Inflammatory macrophage (primary cell): Measurements from ENCODE around the gene ERGIC1.
"Not testable (repeated sequence)": the region's sequence is repeated elsewhere in the genome, so short reads cannot be mapped to it uniquely, and the experiment has no call there.

Experiments
- DNase-seq, 2 donors: peaks; one replicate each; pipeline ENCODE4 v3.0.0-alpha.2; 2020 to 2022

The ERGIC1 gene

GRCh38 chr5:172883066-172883465 lies 49.0 kb downstream of the ERGIC1 start:
- DNase-seq = no peak

- DNase-seq = peak; percentile 68 to 83
Observed at GRCh38 chr5:172885597-172886340, 51.7 kb downstream of the ERGIC1 start.

- DNase-seq = peak in 1 of 2 donors; percentile 23
Observed at GRCh38 chr5:172886476-172886875, 52.4 kb downstream of the ERGIC1 start.

DNA sequence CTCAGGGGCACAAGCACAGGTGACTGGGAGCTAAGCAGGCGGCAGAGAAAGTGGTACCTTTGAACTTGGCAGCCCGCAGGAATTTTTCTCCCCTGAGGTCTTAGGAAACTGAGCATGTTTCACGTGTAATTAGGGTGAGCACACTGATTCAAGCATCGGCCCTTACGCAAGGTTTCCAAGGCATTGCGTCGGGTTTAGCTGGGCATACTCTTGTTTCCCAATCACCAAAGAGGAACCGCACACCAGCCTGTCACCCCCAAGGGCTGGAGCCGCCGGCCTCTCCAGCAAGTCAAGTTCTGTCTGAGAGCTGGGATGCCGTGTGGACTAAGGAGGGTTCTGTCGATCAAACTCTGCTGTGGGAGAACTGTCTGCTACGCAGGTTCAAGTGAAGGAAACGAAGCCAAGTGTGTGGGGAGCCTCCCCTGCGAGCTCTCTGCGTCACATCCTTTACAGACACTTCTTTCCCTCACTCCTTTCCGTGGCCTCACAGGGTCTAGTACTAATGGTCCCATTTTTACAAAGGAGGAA lies 53.0 kb downstream of the ERGIC1 start:
- peak; percentile 99 for DNase-seq

DNA sequence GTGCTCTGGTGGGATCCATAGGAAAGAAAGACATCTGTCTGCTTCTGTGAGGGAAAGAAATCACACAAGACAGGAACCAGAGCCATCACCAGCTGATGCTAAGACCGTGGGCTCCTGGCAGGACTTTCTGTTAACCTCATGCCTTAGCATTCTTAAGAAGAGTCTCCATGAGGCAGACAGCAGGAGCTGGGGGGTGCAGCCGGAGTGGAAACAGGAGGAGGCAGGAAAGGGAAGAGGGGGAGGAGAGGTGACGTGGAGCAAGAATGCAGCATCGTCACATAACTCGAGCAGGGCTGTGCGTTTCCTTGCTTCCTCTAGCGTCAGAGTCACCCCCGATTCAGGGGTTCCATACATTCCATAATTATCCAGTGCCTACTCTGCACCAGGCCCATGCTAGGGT lies 53.6 kb downstream of the ERGIC1 start:
- DNase-seq = peak; percentile 61 to 82

- no peak for DNase-seq
Observed at GRCh38 chr5:172890659-172891058, 56.6 kb downstream of the ERGIC1 start.

DNA sequence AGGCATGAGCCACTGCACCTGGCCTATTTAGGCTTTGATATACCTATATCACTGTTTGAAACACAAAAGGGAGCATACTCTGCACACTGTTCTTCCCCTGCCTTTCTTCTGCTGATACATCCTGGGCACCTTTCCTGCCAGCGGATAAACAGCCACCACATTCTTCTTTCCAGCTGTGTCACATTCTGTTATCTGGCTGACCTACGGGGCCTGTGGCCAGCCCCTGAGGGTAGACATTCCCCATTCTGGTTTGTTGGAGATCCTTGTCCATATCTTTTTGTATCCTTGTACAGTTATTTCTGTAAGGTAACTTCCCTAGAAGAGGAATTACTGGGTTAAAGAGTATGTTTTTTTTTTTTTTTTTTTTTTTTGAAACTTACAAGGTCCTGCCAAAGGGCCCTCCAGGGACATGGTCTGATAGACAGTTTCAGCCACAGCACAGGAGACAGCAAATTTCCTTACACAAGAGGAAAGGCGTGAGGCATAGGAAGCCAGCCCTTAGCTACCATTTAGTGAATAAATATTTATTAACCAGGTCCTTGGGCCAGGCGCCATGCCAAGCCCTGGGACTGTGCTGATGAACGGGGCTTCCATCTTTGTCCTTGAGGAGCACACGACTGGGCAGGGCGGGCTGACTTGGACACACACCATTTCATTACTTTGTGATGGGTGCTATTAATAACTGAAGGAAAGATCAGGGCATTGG lies 57.8 kb downstream of the ERGIC1 start:
- DNase-seq = no peak

- DNase-seq = no peak
Observed at GRCh38 chr5:172892713-172893112, 58.7 kb downstream of the ERGIC1 start.

DNA sequence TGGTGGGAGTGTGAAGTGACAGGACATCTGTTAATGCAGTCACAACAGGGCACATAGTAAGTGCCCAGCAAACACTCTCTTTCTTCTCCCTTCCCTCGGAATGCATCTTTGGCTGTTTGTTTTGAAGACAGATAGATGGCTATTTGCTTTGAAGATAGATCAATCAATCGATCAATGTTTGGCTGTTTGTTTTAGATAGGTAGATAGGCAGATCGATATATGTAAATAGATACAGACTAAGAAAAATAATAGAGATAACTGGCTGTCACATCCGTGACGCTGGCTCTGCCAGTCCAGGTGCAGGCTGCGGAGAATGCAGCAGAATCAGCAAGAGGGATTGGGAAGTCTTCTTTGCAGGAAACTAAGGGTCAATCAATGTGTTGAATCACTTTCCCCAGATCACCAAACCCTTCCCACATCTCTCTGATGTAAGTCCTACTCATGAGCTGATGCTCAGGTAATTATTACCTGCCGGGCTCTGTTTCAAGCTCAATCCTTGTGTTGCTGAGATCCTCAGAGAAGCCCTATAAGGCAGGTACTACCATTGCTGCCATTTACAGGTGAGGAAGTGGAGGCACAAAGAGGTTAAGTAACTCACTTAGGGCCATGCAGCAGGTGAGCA lies 60.8 kb downstream of the ERGIC1 start:
- no peak for DNase-seq

GRCh38 chr5:172895549-172895948 lies 61.5 kb downstream of the ERGIC1 start:
- peak in 1 of 2 donors; percentile 40 for DNase-seq

GRCh38 chr5:172896465-172896864 lies 62.4 kb downstream of the ERGIC1 start:
- DNase-seq = no peak

- DNase-seq = not testable (repeated sequence)
Observed at GRCh38 chr5:172897067-172897466, 63.0 kb downstream of the ERGIC1 start.

GRCh38 chr5:172897481-172898217 lies 63.6 kb downstream of the ERGIC1 start:
- no peak for DNase-seq

DNA sequence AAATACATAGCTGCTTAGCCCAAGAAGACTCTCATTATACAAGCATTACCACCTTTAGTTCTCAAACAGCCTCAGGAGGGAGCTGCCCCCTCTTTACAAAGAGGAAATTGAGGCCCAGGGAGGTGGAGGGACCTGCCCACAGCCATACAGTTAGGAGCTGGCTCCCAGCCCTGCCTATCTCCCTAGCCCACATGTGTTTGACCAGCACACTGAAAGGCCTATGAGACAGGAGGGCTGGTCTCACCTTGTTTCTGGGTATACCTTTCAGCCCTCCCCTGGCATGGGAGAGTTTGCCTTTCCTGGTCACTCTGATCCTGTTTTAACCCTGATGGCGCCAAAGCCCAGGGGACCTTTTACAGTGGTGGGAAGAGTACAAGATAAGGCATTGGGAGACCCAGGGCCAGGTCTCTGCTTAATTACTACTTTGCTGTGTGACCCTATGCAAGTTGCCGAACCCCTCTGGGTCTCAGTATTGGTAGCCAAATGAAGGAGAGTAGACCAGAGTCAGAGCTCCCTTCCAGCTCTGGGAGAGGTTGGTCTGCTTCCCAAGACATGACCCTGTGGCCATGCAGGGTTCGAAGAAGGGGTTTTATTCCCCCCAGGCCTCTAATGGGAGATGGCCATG lies 64.3 kb downstream of the ERGIC1 start:
- DNase-seq = no peak

DNA sequence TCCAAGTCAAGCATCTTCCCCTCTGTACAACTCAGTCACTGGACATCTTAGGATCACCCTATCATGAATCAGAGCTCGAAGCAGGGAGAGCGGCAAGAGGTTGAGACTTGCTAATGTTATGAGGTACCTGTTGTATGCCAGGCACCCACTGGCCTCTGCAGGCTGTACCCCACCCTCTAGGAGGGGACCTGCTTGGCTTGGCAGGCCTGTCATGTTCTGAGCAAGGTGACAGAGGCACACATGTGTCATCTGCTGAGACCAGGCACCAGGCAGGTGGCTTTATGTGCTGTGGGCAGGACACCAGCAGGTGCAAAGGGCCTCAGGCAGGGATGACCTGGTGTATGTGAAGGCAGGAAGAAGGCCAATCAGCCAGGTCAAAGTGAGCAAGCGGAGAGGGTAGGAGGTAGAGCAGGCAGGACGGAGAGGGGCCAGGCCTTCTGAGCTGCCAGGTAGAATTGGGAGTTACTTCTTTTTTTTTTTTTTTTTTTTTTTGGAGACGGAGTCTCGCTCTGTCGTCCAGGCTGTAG lies 64.9 kb downstream of the ERGIC1 start:
- DNase-seq = no peak

- no peak for DNase-seq
Observed at GRCh38 chr5:172899436-172899835, 65.4 kb downstream of the ERGIC1 start.

- DNase-seq = no peak
Observed at GRCh38 chr5:172901012-172901780, 67.1 kb downstream of the ERGIC1 start.

- no peak for DNase-seq
Observed at GRCh38 chr5:172901788-172902496, 67.9 kb downstream of the ERGIC1 start.

DNA sequence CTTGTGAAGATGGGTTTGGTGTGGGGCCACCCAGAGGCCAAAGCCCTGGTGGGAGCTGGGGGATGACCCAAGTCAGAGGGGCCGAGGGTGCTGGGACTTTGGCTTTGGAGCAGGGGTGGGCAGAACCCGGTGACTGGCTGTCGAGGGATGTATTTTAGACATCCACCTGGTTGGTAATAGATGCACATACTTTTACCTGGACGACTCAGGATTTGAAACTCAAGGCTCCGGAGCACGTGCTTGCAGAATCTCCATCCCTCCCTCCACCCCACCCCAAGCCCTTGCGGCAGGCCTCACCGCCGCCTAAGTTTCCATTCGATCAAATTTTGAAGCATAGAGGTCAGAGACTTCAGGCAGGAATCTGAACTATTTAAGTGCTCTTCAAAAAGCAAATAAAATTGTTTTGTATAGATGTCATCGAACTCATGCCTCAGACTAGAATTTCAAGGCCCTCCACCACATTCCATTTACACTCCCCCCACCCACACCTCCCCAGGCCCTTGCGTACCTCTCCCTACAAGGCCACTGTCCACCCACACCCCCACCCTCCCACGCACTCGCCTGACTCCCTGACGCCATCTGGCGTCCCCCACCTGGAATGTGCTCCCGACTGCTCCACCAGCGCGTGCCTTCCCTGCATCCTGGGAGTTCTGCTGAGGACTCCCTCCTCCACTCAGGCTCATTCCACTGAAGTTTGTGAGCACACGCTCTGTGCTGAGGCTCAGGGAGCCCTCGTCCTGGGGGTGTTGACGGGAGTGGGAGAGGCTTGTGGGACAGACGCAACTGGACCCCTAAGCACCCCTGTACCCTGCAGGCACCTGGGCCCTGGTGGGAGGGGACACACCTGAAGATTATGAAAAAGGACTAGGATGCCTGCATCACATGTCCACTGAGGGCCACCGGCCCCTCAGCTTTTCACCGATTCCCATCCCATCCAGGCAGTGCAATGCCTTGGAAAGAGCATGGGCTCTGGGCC lies 68.7 kb downstream of the ERGIC1 start:
- DNase-seq = no peak
